HepG2 (cell line): ENCODE results near the gene KRT76. TPM values are rescaled to one million over a fixed set of nuclear protein-coding genes. Genes with fewer than 3 reads are reported as not detected.

Experiments used
- ATAC-seq: fragments of 200-7000 bp; cut with Tn5 transposase; 3 replicates; pipeline ENCODE4 v1.9.1; 2020; ENCODE audit warnings: mild to moderate bottlenecking, moderate library complexity
- BruUV-seq: library from RNA; stranded (reverse); fragments of 400-500 nt; replicated peaks from 2 replicates; lab custom pipeline; 2021; lab: Mats Ljungman, UMichigan
- CTCF ChIA-PET: fragments of 300-600 bp; formaldehyde crosslinking; extraction: SDS; loops from one replicate; lab custom pipeline; 2021; ENCODE audit warnings: low total read pairs, inconsistent platforms, low intra/inter-chr PET ratio; lab: Yijun Ruan, JAX
- POLR2A ChIA-PET: fragments of 350-600 bp; sonication (Branson Sonifier 250); formaldehyde crosslinking; loops from one replicate; lab custom pipeline; 2020; ENCODE audit warnings: antibody characterized with exemption, inconsistent platforms; lab: Yijun Ruan, JAX
- DNase-seq: peaks from one replicate; pipeline ENCODE4 v3.0.0-alpha.2; 2015; ENCODE audit warnings: low spot score
- FAIRE-seq: peaks from 3 replicates; lab custom pipeline; 2011; peaks lifted over from hg19 to GRCh38; lab: Jason Lieb, UNC
- H2AFZ ChIP-seq: one replicate; pipeline ENCODE4 v1.6.1; 2011; ENCODE audit warnings: low read length, inconsistent platforms
- H3K27ac ChIP-seq: fragments of 300-600 bp; 3 replicates; pipeline ENCODE4 v1.8.0; 2011; ENCODE audit warnings: mixed run types, mild to moderate bottlenecking, mixed read lengths, low read length, inconsistent platforms; ENCODE audit not compliant: insufficient read depth; ENCODE audit errors: extremely low read length
- H3K27me3 ChIP-seq, 2 experiments: fragments of 200-600 bp in 1 of 2; 2 replicates in 1 of 2; 3 replicates in 1 of 2; pipeline versions ENCODE4 v1.6.0 to v1.8.0; 2011; ENCODE audit warnings: low read length in 2 of 2, mild to moderate bottlenecking in 2 of 2, moderate library complexity in 2 of 2, inconsistent platforms in 1 of 2; ENCODE audit not compliant: insufficient read depth in 2 of 2, control insufficient read depth in 1 of 2
- H3K36me3 ChIP-seq, 2 experiments: fragments of 200-600 bp in 1 of 2; replicated peaks in 1 of 2; 2 replicates in 1 of 2; 3 replicates in 1 of 2; pipeline versions ENCODE4 v1.5.1 to v1.8.0; 2011; ENCODE audit warnings: low read length in 2 of 2, inconsistent platforms in 1 of 2; ENCODE audit not compliant: insufficient read depth in 2 of 2, control insufficient read depth in 1 of 2
- H3K4me1 ChIP-seq: 2 replicates; pipeline ENCODE4 v1.5.1; 2012; ENCODE audit warnings: low read length, inconsistent platforms; ENCODE audit not compliant: insufficient read depth
- H3K4me2 ChIP-seq: 2 replicates; pipeline ENCODE4 v1.6.0; 2011; ENCODE audit warnings: low read depth, low read length, inconsistent platforms
- H3K4me3 ChIP-seq, 3 experiments: fragments of 200-600 bp in 1 of 3; sonication (generic), shearing (Covaris generic) in 1 of 3; replicated peaks in 1 of 3; 2 replicates each; pipeline ENCODE4 v1.5.1; 2011 to 2016; ENCODE audit warnings: low read length in 3 of 3, inconsistent platforms in 2 of 3, low read depth in 2 of 3, mild to moderate bottlenecking in 2 of 3, control low read depth in 1 of 3, mixed read lengths in 1 of 3; ENCODE audit not compliant: insufficient read depth in 1 of 3
- H3K79me2 ChIP-seq: one replicate; pipeline ENCODE4 v1.6.1; 2011; ENCODE audit warnings: low read length, inconsistent platforms; ENCODE audit not compliant: insufficient read depth
- H3K9ac ChIP-seq: 2 replicates; pipeline ENCODE4 v1.6.0; 2011; ENCODE audit warnings: mild to moderate bottlenecking, low read depth, low read length, inconsistent platforms; ENCODE audit not compliant: insufficient read depth
- H3K9me3 ChIP-seq: 2 replicates; pipeline ENCODE4 v1.5.1; 2012; ENCODE audit warnings: mild to moderate bottlenecking, low read length
- H4K20me1 ChIP-seq: 2 replicates; pipeline ENCODE4 v1.6.0; 2011; ENCODE audit warnings: inconsistent platforms, mild to moderate bottlenecking, low read length, moderate library complexity; ENCODE audit not compliant: insufficient read depth
- BRF2 ChIP-seq: sonication (generic); formaldehyde crosslinking; IDR thresholded peaks from 2 replicates; pipeline ENCODE4 v1.8.1; 2022; ENCODE audit warnings: mild to moderate bottlenecking, missing genetic modification reagents
- RAD21 ChIP-seq: fragments of 450-650 bp; formaldehyde crosslinking; IDR thresholded peaks from 2 replicates; pipeline ENCODE4 v1.5.0; 2020; ENCODE audit warnings: mild to moderate bottlenecking
- ZMYM4 ChIP-seq: sonication (generic); formaldehyde crosslinking; IDR thresholded peaks from 2 replicates; pipeline ENCODE4 v1.8.1; 2023; ENCODE audit warnings: mild to moderate bottlenecking, missing genetic modification reagents
- ZNF256 ChIP-seq: sonication (generic); formaldehyde crosslinking; conservative IDR thresholded peaks from 2 replicates; pipeline ENCODE4 v1.4.0; 2020; ENCODE audit warnings: missing genetic modification reagents
- ZNF574 ChIP-seq: sonication (generic); formaldehyde crosslinking; IDR thresholded peaks from 2 replicates; pipeline ENCODE4 v1.4.0; 2020; ENCODE audit warnings: missing genetic modification reagents
- WGBS: methylation state at CpG from one replicate; pipeline ENCODE4 v1.1.6; 2017; ENCODE audit warnings: low lambda C conversion rate; 5-methylcytosine and 5-hydroxymethylcytosine counted together
- in situ Hi-C: cut with HindIII; loops from 2 replicates; pipeline ENCODE4 v1.10.0; 2017; ENCODE audit warnings: low pct_unique_long_range_greater_than_20kb; ENCODE audit not compliant: extremely low pct_ligation_motif_present
- intact Hi-C: fragments of 100-400 bp; cut with micrococcal nuclease; formaldehyde crosslinking; loops from one replicate; pipeline ENCODE4 v1.10.0; 2022; ENCODE audit not compliant: unreplicated experiment
- polyA plus RNA-seq, 8 experiments: library from polyadenylated mRNA; depleted of rRNA in 3 of 8; stranded (reverse) in 7 of 8; unstranded in 1 of 8; fragments of >200 nt; fragmentation: Illumina TruSeq in 4 of 8; extraction: Trizol in 4 of 8; gene quantifications; 2 replicates each; pipeline versions ENCODE4 v1.2.1 to v1.2.3, GENCODE V29; 2011 to 2016; ENCODE audit warnings: low read depth in 4 of 8, missing spikeins in 1 of 8, mixed read lengths in 1 of 8; ENCODE audit not compliant: insufficient read depth in 1 of 8
- total RNA-seq, 5 experiments: library from RNA; depleted of rRNA; stranded (reverse); fragments of >200 nt; fragmentation: Illumina TruSeq; extraction: Trizol; gene quantifications; 2 replicates each; pipeline ENCODE4 v1.2.3, GENCODE V29; 2016; ENCODE audit warnings: low read depth in 1 of 5

Gene KRT76
- total and polyA plus RNA-seq, 2 of the 13 experiments (the other 11 are each of a cell fraction or from before 2014, with no cell fraction given): not detected

- TF ChIP-seq ZMYM4 (CRISPR knock-in tag) (no peak), ZNF574 (CRISPR knock-in tag) (no peak)
Measured at GRCh38 chr12:52767020-52767379, 10.1 kb downstream of the KRT76 start (continued).

- BruUV-seq: no TSS peak
Measured at GRCh38 chr12:52766351-52767019, 10.7 kb downstream of the KRT76 start.

More at GRCh38 chr12:52766351-52767019, 10.7 kb downstream of the KRT76 start:
- Histone ChIP-seq H3K4me1 (no peaks in the 10 kb centered on the region), H3K4me3 (no peak overlapping the region), H3K27ac (no peak overlapping the region), H3K27me3 (no peaks in the 10 kb centered on the region), H2AFZ (no peak overlapping the region), H3K36me3 (no peaks in the 10 kb centered on the region), H3K9ac (no peak overlapping the region), H3K9me3 (no peaks in the 10 kb centered on the region; the same call in 1 of the 2 replicates), H3K79me2 (no peaks in the 10 kb centered on the region), H3K4me2 (no peak overlapping the region), H4K20me1 (no peaks in the 10 kb centered on the region)
- 0% methylated on average over 5 of the region's 5 CpGs for WGBS
- intact Hi-C loops: no loop called here
- no peak for FAIRE-seq
- in situ Hi-C loops: no loop called here
- POLR2A ChIA-PET: no interaction called here
- TF ChIP-seq RAD21: no peak
- no peak for TF ChIP-seq BRF2 (CRISPR knock-in tag)
- TF ChIP-seq ZNF256 (CRISPR knock-in tag): no peak
- no peak for DNase-seq
- no peak for ATAC-seq
- CTCF ChIA-PET: no interaction called here
